Gastroesophageal sphincter (tissue), 3 donors: ENCODE results near the gene NOS1AP.

Source experiments
- EP300 ChIP-seq: sonication (generic); formaldehyde crosslinking; IDR thresholded peaks from one replicate; pipeline ENCODE4 v1.6.1; 2017; ENCODE audit warnings: antibody characterized with exemption, mild to moderate bottlenecking
- POLR2AphosphoS5 ChIP-seq: sonication (generic); formaldehyde crosslinking; IDR thresholded peaks from one replicate; pipeline ENCODE4 v1.6.1; 2017; ENCODE audit warnings: antibody characterized with exemption
- TF ChIP-seq, protein P1 (sequence below), 4 experiments: fragments of 200-600 bp in 2 of 4; fragments of 450-650 bp in 2 of 4; sonication (generic) in 1 of 4; IDR thresholded peaks; one replicate each; pipeline ENCODE4 v1.5.1; 2017 to 2019; ENCODE audit warnings: antibody characterized with exemption in 4 of 4, mild to moderate bottlenecking in 2 of 4, moderate library complexity in 2 of 4

DNA sequence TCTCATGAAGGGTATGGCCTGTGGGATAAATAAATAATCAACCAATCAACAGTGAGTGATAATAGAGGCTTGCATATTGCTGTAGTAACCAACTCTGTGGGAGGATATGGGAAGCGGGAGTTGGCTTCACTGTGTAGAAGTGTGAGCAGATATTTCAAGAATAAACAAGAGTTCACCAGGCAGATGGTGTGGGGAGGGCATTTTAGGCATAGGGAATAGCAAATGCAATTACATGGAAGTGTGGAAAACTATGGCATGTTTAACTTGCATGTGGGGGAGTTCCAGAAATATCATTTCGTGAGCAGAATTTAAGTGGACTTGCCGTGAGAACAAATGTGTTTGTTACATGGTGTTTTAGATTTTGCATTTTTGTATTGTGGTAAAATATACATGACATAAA, 211.9 kb downstream of the NOS1AP start:
- TF ChIP-seq, protein P1, sequence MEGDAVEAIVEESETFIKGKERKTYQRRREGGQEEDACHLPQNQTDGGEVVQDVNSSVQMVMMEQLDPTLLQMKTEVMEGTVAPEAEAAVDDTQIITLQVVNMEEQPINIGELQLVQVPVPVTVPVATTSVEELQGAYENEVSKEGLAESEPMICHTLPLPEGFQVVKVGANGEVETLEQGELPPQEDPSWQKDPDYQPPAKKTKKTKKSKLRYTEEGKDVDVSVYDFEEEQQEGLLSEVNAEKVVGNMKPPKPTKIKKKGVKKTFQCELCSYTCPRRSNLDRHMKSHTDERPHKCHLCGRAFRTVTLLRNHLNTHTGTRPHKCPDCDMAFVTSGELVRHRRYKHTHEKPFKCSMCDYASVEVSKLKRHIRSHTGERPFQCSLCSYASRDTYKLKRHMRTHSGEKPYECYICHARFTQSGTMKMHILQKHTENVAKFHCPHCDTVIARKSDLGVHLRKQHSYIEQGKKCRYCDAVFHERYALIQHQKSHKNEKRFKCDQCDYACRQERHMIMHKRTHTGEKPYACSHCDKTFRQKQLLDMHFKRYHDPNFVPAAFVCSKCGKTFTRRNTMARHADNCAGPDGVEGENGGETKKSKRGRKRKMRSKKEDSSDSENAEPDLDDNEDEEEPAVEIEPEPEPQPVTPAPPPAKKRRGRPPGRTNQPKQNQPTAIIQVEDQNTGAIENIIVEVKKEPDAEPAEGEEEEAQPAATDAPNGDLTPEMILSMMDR (IDR thresholded peaks at IDR 0.05) = no peak
- TF ChIP-seq EP300 = no peak
- no peak for TF ChIP-seq POLR2AphosphoS5
